ENCODE data around the gene CGNL1.

The CGNL1 gene

DNA sequence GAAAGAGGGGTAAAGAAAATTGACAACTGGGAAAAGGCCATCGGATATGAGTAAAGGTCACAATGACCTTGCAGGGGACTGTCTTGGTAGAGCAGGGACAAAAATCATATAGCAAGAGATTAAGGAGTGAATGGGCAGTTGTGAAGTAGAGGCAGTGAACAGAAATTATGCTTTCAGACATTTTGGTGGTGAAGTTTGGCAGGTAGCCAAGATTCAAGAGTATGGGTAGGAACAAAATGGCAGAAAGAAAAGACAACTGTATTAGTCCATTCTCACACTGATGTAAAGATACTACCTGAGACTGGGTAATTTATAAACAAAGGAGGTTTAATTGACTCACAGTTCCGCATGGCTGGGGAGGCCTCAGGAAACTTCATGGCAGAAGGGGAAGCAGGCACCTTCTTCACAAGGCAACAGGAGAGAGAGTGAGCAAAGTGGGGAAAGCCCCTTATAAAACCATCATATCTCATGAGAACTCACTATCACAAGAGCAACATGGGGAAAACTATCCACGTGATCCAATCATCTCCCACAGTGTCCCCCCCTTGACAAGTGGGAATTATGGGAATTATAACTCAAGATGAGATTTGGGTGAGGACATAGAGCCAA, 84.0 kb downstream of the CGNL1 start:
- DNase-seq, result no peak

DNA sequence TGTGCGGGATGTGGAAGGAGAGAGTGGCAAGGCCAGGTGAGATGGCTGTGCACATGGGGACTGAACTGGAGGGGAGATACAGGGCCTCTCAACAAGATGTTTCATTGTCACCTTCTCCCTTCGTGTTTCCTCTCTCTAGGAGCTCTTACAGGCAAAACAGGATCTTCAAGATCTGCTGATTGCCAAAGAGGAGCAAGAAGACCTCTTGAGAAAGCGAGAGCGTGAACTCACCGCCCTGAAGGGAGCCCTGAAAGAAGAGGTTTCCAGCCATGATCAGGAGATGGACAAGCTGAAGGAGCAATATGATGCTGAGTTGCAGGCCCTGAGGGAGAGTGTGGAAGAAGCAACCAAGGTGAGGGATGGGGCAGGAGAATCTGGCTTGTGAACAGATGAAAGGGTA, 85.2 kb downstream of the CGNL1 start:
- DNase-seq, result no peak

- no peak for DNase-seq
Measured at GRCh38 chr15:57462381-57462780, 86.1 kb downstream of the CGNL1 start.

DNA sequence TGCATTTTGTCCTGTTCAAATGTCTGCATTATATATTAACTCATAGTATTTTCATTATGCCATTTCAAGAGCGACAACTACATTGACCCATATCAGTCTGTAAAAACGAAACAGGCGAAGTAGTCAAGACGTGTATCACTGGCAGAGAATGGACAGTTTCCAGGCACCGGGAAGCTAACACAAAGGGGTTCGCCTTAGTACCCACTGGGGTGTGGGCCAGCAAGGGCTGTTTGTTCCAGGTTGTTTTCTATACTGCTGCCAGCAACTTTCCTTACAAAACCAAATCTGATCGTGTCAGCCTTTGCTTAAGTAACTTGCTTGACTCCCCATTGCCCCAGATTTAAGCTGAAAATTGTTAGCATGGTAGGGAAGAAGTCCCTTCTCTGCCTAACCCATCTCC, 87.1 kb downstream of the CGNL1 start:
- DNase-seq, result no peak

GRCh38 chr15:57464480-57464879, 88.2 kb downstream of the CGNL1 start:
- no peak for DNase-seq

DNA sequence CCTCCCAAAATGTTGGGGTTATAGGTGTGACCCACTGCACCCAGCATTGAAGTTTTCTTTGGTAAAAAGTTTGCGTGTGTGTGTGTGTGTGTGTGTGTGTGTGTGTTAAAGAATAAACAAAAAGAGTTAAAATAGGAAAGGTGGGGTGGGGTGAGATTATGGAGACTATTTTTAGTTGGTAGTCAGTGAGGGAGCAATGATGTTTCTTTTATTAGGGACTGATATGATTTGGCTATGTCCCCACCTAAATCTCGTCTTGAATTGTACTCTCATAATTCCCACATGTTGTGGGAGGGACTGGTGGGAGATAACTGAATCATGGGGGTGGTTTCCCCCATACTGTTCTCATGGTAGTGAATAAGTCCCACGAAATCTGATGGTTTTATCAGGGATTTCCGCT, 92.2 kb downstream of the CGNL1 start:
- DNase-seq, result no peak

DNA sequence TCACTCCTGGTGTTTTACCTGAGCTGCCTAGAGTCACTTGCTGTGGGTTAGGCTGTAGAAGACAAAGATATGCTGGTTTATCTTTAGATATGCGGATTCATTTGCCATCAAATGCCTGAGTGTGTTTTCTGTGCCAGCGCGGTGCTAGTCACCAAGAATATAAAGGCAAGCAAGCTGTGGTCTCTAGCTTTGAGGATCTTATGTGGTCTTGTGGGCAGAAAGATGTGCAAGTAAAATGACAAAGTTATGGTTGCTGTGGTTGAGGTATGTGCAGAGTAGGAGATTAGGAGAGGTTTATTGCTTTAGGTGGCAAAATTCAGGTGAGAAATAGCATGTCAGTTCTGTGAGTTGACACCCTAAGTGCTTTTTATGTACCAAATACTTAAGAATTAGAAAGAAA, 94.2 kb downstream of the CGNL1 start:
- DNase-seq, result no peak

GRCh38 chr15:57472861-57473260, 96.6 kb downstream of the CGNL1 start:
- DNase-seq, result no peak

DNA sequence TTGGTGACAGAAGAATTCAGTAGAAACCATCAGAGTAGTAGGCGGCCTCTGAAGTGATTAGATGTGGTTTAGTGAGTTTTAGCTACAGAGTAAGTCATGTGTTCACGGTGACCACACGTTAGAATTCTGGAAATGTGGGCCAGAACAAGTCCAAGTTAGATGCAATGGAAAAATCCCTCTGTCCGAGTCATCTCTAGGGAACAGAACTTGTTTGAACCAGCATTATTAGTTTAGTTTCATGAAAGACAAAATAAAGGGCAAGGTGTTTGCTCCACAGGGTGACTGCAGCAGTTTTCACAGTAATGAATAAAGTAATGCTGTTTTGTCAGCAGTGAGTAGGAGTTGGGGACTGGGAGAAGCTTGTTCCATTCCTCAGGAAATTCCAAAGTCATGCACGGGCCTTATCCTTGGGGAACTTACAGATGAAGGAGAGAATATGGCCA, 100.2 kb downstream of the CGNL1 start:
- DNase-seq, result no peak

GRCh38 chr15:57477736-57478522, 101.6 kb downstream of the CGNL1 start:
- no peak for DNase-seq

DNA sequence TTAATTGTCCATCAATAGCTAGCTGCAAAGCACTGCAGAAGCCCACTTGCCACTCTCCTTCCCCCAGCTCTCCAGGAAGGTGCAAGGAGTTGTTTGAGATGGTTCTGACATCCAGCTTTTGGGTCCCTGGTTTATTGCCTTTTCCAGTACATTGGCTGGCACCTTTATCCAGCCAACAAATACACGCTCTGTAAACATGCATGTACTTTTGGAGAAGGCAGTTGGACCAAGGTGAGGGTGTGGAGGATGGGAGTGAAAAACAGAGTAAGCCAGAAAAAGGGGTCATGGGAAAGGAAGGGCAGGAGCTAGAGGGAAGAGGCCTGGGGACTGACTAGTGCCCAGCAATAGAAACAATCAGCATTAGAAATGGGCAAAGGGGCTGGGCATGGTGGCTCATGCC, 102.7 kb downstream of the CGNL1 start:
- no peak for DNase-seq

- DNase-seq, result no peak
Measured at GRCh38 chr15:57481038-57481705, 104.9 kb downstream of the CGNL1 start.

DNA sequence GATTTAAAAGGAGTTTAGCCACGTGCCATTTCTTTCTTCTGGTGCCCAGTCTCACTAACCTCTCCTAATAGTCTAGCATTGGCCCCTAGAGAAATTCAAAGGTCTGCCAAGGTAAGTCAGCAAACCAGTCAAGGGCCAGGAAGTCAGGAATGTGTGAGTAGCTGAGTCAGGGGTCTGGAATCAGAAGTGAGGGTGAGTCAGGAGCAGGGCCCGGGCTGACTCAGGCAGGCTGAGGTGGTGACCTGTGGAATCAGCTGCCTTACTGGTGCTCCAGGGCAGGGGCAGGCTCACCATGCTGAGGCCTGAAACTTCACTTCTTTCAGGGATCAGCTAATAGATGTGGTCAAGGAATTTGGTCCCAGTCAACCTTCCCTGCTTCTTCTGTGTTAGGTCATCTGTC, 109.6 kb downstream of the CGNL1 start:
- DNase-seq, result no peak

DNA sequence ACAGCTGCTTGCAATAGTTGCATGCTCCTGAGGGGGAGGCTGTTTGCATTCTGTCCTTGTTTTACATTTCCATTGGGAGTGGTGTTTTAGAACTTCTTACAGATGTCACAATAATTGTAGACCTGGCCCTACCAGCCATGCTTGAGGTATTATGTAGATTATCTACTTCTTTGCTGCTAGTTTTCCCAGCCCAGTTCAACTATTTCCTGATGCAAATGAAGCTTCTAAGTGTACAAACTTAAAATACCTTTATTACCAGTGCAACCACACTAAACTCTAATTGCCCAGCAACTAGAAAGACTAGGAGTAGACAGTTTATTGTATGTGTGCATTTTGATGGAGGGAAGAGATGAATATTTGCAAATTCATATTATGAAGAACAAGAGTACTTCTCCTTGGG, 110.5 kb downstream of the CGNL1 start:
- no peak for DNase-seq

DNA sequence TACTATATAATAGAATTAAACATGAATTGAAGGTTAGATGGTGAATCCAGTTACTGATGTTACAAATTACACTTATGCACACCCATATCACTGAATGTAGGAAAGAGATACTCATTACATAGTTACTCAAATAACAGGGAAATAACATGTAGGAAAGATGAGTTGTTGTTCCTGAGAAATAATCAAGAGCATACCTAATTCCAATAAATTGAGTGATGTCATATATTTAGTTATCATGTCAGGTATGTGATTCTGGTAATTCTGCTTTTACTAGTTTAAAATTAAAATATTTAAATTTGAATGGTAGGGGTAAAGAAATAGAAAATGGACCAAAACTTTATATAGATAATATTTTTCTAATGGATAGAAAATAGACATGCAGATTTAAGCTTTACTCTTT, 112.8 kb downstream of the CGNL1 start:
- DNase-seq, result no peak

DNA sequence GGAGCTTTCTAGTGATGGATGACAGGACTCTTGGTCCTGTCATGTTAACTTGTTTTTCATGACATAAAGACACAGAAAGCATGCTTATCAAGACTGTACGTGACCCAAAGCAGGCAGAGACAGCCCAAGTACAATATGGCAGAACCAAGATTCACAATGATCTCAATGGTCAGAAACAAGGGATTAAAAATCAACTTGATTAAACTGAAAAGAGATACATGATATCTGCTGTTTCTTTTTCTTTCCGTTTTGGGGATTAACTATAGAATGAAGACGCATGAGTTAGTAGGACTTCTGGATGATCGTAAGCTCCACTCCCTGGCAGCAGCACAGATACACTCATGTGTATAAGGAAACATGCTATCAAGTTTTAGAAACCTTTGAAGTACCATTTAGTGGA, 117.0 kb downstream of the CGNL1 start:
- DNase-seq, result no peak

DNA sequence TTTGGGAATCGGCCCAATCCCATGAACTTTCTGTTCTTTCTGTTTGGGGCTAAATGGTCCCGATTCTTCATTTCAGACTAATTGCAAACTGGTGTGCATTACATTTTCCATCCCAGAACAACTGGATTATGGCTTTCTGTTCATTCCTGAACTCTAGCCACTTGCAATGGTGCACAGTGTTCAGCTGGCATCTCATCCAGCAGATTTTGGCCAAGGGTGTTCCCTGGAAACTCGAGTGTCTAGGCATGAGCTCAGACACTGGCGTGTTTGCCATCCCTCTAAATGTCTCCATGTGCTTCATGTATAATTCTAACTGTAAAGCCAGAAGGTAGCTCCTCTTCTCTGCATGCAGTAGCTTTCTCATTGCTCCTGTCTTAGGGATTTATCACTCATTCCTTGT, 118.3 kb downstream of the CGNL1 start:
- DNase-seq, result no peak

DNA sequence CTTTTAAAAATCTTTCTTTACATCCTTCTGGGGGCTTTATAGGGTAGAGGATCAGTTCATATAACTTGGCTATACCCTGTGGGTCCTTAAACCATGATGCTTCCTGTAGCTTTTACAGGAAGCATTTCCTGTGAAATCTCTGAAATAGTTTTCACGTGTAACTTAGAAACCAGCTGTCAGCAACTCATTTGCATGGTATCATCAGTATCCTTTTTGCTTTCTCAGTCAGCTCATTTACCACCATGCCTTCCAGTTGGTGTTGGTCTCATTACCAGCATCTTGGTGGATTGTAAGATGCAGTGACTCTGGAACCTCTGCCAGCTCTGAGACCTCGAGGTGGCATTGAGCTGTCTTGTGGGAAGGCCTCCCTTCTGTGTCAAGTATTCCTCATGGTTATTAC, 118.7 kb downstream of the CGNL1 start:
- DNase-seq, result no peak

GRCh38 chr15:57495554-57496165, 119.4 kb downstream of the CGNL1 start:
- DNase-seq, result no peak

- DNase-seq, result no peak
Measured at GRCh38 chr15:57496594-57496945, 120.3 kb downstream of the CGNL1 start.

DNA sequence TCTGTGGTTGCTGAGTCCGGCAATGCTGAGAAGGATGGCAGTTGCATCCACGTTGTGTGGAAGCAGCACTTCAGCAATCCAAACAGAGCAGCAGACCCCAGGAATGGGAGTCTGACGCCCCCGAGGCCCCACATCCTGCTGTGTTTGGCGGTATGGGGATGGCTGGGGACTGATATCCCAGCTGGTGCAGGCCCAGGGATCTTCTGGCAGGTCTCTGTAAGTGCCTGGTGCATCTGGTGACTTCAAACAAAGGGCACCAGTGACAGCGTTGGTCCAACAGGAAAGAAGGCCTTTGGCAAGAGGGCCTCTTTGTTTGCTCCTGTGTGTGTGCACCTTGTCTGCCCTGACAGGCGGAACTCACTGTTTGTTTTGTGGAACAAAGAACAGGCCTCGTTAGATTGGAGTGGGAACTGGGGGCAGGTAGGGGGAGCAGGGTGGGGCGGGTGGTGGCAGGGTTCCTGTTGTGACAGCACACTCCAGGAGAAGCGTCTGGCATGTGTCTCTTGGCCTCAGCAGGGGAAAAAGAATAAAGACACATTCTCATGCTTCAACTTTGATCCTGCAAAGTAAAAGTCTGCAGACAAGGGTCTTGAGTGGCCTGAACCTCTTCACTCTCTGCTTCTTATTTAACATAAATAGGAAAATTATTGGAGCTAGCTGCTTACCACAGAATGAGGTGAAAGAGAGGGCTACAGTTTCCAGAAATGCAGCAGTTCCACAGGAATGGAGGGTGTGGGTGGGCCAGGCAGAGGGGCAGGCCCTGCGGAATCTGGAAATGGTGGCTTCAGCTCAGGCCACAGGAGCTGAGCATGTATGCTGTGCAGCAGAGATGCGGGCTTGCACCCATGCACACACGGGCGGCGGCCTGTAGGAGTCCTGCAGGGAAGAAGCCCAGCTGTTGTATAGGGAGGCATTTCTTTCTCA, 120.9 kb downstream of the CGNL1 start:
- DNase-seq, result peak; percentile 56

DNA sequence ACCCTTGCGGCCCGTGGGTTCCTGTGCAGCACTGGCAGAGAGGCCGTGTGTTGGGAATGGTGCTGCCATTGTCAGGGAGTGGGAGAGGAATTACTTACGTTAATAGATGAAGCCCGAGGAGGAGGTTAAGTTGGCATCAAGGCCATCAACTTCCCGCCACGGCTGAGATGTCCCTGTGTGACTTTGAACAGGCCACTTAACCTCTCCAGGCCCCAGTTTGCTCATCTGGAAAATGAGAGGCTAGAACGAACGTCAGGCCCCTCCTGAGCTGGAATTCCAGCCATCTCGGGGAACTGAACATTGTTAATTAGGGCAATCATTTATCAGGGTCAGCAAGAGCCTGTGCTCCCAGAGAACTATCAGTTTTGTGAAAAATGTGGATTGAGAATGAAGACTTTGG, 124.0 kb downstream of the CGNL1 start:
- DNase-seq, result no peak
